ENCODE data around the gene CDH13.

- TF ChIP-seq, protein P1, sequence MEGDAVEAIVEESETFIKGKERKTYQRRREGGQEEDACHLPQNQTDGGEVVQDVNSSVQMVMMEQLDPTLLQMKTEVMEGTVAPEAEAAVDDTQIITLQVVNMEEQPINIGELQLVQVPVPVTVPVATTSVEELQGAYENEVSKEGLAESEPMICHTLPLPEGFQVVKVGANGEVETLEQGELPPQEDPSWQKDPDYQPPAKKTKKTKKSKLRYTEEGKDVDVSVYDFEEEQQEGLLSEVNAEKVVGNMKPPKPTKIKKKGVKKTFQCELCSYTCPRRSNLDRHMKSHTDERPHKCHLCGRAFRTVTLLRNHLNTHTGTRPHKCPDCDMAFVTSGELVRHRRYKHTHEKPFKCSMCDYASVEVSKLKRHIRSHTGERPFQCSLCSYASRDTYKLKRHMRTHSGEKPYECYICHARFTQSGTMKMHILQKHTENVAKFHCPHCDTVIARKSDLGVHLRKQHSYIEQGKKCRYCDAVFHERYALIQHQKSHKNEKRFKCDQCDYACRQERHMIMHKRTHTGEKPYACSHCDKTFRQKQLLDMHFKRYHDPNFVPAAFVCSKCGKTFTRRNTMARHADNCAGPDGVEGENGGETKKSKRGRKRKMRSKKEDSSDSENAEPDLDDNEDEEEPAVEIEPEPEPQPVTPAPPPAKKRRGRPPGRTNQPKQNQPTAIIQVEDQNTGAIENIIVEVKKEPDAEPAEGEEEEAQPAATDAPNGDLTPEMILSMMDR (conservative IDR thresholded peaks at IDR 0.05 in 1 of 2, IDR thresholded peaks at IDR 0.05 in 1 of 2; ENCODE audit: low read depth in 1 of 2, low read length in 2 of 2): no peak
- no peak for TF ChIP-seq EZH2 (IDR thresholded peaks at IDR 0.05; ENCODE audit: low read length, missing control alignments)
Observed at GRCh38 chr16:82672676-82673075, 45.9 kb downstream of the CDH13 start.

Data from fibroblast of lung (primary cell).